Memory B cell (primary cell): ENCODE data around the gene CTXND1.

Experiments used
- ATAC-seq: fragments of 150-1000 bp; cut with Tn5 transposase; 2 replicates; pipeline ENCODE4 v1.10.0; 2021; ENCODE audit warnings: low read depth, mild to moderate bottlenecking, moderate library complexity
- DNase-seq, 2 donors: peaks; one replicate each; pipeline ENCODE4 v3.0.0; 2022; ENCODE audit warnings: low spot score in 2 of 2
- H3K27ac Mint-ChIP-seq: one replicate; pipeline ENCODE4 v1.8.0; 2022; ENCODE audit warnings: mild to moderate bottlenecking, moderate library complexity, mixed read lengths
- H3K27me3 Mint-ChIP-seq: one replicate; pipeline ENCODE4 v1.8.0; 2022; ENCODE audit warnings: mixed read lengths
- H3K36me3 Mint-ChIP-seq: one replicate; pipeline ENCODE4 v1.8.0; 2022; ENCODE audit warnings: mild to moderate bottlenecking, mixed read lengths
- H3K4me1 Mint-ChIP-seq: one replicate; pipeline ENCODE4 v1.8.0; 2022; ENCODE audit warnings: mixed read lengths
- H3K4me3 Mint-ChIP-seq: one replicate; pipeline ENCODE4 v1.8.0; 2022; ENCODE audit warnings: mild to moderate bottlenecking, moderate library complexity, mixed read lengths
- H3K9me3 Mint-ChIP-seq: one replicate; pipeline ENCODE4 v1.8.0; 2022; ENCODE audit warnings: mixed read lengths

Gene CTXND1

DNA sequence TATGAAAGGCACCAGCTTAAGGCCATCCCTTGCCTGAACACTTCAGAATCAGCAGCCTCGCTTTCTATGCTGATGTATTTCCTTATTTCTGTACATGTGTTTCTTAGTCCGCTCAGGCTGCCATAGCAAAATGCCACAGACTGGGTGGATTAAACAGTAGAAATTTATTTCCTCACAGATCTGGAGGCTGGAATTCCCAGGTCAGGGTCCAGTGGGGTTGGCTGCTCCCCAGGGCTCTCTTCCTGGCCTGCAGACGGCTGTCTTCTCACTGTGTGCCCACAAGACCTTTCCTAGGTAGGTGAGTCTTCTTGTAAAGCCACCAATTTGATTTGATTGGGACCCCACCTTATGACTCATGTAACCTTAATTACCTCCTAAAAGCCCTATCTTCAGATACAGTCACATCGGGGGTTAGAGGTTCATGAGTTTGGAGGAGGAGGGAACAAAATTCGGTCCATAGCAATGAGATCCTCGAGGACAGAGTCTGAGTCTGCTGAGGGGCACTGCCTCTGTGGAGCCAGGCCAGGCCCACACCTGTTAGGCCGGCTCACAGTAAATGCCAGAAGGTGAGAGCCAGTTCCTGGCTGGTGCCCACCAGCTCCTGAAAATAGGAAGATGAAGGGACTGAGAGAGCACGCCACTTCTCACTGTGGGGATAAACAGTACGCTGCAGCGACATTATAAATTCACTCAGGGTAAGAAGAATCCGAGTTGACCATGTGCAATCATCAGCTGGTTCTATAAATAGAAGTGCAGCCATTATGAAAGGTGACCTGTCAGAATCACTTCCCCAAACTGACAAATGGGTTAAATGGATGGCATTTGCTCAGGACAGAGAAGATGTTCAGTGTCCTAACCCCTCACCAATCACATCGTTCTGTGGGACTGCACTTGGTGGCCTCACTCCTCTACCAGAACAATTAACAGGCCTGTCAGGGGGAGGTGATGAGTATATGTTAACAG is 41.1 kb downstream of the CTXND1 start:
- no peak overlapping the region for H3K4me3 Mint-ChIP-seq
- H3K27me3 Mint-ChIP-seq = peaks cover 17% of the 10 kb centered on the region
- DNase-seq (no peak), ATAC-seq (no peak)
- H3K4me1 Mint-ChIP-seq = no peaks in the 10 kb centered on the region
- H3K9me3 Mint-ChIP-seq = peaks cover 4% of the 10 kb centered on the region
- H3K27ac Mint-ChIP-seq = no peak overlapping the region
- no peaks in the 10 kb centered on the region for H3K36me3 Mint-ChIP-seq

GRCh38 chr15:80208758-80209734 is 43.0 kb downstream of the CTXND1 start:
- peaks cover 23% of the 10 kb centered on the region for H3K27me3 Mint-ChIP-seq

DNA sequence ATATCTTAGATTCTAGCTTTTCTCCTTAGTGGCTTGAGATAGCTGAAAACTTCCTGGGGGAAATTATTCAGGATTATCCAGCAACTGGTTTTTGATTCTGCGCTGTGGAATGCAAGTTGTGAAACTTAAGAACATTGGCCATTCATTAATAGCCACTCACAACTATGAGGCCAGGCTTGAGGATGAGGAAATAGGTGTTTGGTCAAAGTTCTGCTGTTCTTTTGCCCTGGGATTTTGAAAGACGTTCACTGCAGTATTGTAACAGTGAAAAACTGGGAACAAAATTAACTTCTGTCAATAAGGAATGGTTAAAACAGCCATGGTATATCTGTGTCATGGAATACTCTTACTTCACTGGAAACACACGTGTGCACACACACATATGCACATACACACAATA is 44.1 kb downstream of the CTXND1 start:
- no peaks in the 10 kb centered on the region for H3K4me1 Mint-ChIP-seq
- no peak overlapping the region for H3K27ac Mint-ChIP-seq
- DNase-seq = no peak
- H3K36me3 Mint-ChIP-seq = no peaks in the 10 kb centered on the region
- no peaks in the 10 kb centered on the region for H3K9me3 Mint-ChIP-seq
- ATAC-seq = no peak
- H3K4me3 Mint-ChIP-seq = no peak overlapping the region
- H3K27me3 Mint-ChIP-seq = peaks cover 20% of the 10 kb centered on the region

More at GRCh38 chr15:80208758-80209734, 43.0 kb downstream of the CTXND1 start:
- H3K9me3 Mint-ChIP-seq = peaks cover 4% of the 10 kb centered on the region
- DNase-seq (no peak), ATAC-seq (no peak)
- H3K4me3 Mint-ChIP-seq = no peak overlapping the region
- H3K4me1 Mint-ChIP-seq = no peaks in the 10 kb centered on the region
- no peaks in the 10 kb centered on the region for H3K36me3 Mint-ChIP-seq
- no peak overlapping the region for H3K27ac Mint-ChIP-seq

- Mint-ChIP-seq H3K4me1 (no peaks in the 10 kb centered on the region), H3K27me3 (peaks cover 24% of the 10 kb centered on the region), H3K27ac (no peak overlapping the region), H3K36me3 (no peaks in the 10 kb centered on the region), H3K9me3 (no peaks in the 10 kb centered on the region), H3K4me3 (no peak overlapping the region)
- DNase-seq = no peak
- no peak for ATAC-seq
Measured at GRCh38 chr15:80204231-80204630, 47.8 kb downstream of the CTXND1 start.

GRCh38 chr15:80203361-80203885 is 48.6 kb downstream of the CTXND1 start:
- no peak for ATAC-seq
- no peaks in the 10 kb centered on the region for H3K36me3 Mint-ChIP-seq

GRCh38 chr15:80202641-80203360 is 49.2 kb downstream of the CTXND1 start:
- peaks cover 24% of the 10 kb centered on the region for H3K27me3 Mint-ChIP-seq
- no peaks in the 10 kb centered on the region for H3K9me3 Mint-ChIP-seq
- H3K36me3 Mint-ChIP-seq = no peaks in the 10 kb centered on the region
- no peak overlapping the region for H3K4me3 Mint-ChIP-seq
- H3K4me1 Mint-ChIP-seq = no peaks in the 10 kb centered on the region
- DNase-seq (no peak), ATAC-seq (no peak)
- no peak overlapping the region for H3K27ac Mint-ChIP-seq

More at GRCh38 chr15:80203361-80203885, 48.6 kb downstream of the CTXND1 start:
- Mint-ChIP-seq H3K27ac (no peak overlapping the region), H3K9me3 (no peaks in the 10 kb centered on the region), H3K27me3 (peaks cover 23% of the 10 kb centered on the region), H3K4me1 (no peaks in the 10 kb centered on the region), H3K4me3 (no peak overlapping the region)
- DNase-seq = no peak

DNA sequence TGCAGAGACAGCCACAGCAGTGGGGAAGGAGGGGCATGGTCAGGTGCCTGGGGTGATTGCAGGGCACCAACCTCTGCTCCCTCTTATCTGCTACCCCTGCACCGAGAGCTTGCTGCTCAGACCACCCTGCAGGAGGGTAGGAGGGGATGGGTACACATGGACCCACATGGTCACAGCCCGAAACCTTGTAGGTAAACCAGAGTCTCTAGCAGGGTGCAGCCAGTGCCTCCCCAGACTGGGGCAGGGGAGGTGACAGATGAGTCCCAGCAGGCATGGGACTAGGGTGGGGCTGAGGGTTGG is 50.0 kb downstream of the CTXND1 start:
- Mint-ChIP-seq H3K27me3 (peaks cover 23% of the 10 kb centered on the region), H3K27ac (no peak overlapping the region), H3K36me3 (no peaks in the 10 kb centered on the region), H3K9me3 (no peaks in the 10 kb centered on the region), H3K4me3 (no peak overlapping the region), H3K4me1 (no peaks in the 10 kb centered on the region)
- DNase-seq (no peak), ATAC-seq (no peak)

- H3K27ac Mint-ChIP-seq = no peak overlapping the region
- H3K36me3 Mint-ChIP-seq = no peaks in the 10 kb centered on the region
- H3K4me3 Mint-ChIP-seq = no peak overlapping the region
- H3K27me3 Mint-ChIP-seq = peaks cover 20% of the 10 kb centered on the region
- H3K9me3 Mint-ChIP-seq = no peaks in the 10 kb centered on the region
- no peaks in the 10 kb centered on the region for H3K4me1 Mint-ChIP-seq
- DNase-seq (no peak), ATAC-seq (no peak)
Measured at GRCh38 chr15:80201256-80202015, 50.6 kb downstream of the CTXND1 start.

DNA sequence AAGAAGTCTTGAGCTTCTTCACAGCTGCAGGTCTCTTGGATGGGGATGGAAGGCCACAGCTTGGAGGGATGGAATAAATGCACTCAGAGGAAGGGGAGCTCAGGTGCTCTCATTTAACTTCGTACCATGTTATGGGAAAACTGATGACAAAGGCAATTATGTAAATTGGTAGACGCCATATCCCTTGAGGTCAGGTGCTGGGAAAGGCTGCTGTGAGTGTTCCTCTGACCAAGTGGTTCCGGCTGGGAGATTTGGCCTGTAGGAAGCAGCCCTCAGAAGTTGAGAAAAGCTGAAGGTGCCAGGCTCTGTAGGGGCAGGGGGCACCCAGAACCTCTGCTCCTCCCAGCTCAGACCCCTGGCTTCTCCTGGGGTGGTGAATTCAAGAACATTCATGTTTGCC is 52.1 kb downstream of the CTXND1 start:
- Mint-ChIP-seq H3K36me3 (no peaks in the 10 kb centered on the region), H3K27ac (no peak overlapping the region), H3K4me3 (no peak overlapping the region), H3K9me3 (no peaks in the 10 kb centered on the region), H3K27me3 (peaks cover 15% of the 10 kb centered on the region), H3K4me1 (no peaks in the 10 kb centered on the region)
- no peak for ATAC-seq
- DNase-seq = no peak

- DNase-seq (no peak), ATAC-seq (no peak)
- Mint-ChIP-seq H3K27ac (no peak overlapping the region), H3K4me1 (no peaks in the 10 kb centered on the region), H3K9me3 (no peaks in the 10 kb centered on the region), H3K27me3 (peaks cover 15% of the 10 kb centered on the region), H3K36me3 (no peaks in the 10 kb centered on the region), H3K4me3 (no peak overlapping the region)
Measured at GRCh38 chr15:80199366-80199765, 52.6 kb downstream of the CTXND1 start.

GRCh38 chr15:80194914-80195313 is 57.1 kb downstream of the CTXND1 start:
- DNase-seq (no peak), ATAC-seq (no peak)
- Mint-ChIP-seq H3K27me3 (peaks cover 8% of the 10 kb centered on the region), H3K36me3 (no peaks in the 10 kb centered on the region), H3K9me3 (no peaks in the 10 kb centered on the region), H3K4me3 (no peak overlapping the region), H3K27ac (no peak overlapping the region), H3K4me1 (no peaks in the 10 kb centered on the region)

GRCh38 chr15:80194186-80194585 is 57.8 kb downstream of the CTXND1 start:
- Mint-ChIP-seq H3K27me3 (peaks cover 4% of the 10 kb centered on the region), H3K4me1 (no peaks in the 10 kb centered on the region), H3K27ac (no peak overlapping the region), H3K9me3 (no peaks in the 10 kb centered on the region), H3K4me3 (no peak overlapping the region), H3K36me3 (no peaks in the 10 kb centered on the region)
- DNase-seq (no peak), ATAC-seq (no peak)
